Stimulated activated CD4-positive, alpha-beta T cell treated with anti-CD3 and anti-CD28 coated beads, Interleukin-2, amount 100 ng/mL, for 4 hours (primary cell): ENCODE data around the gene TXNDC5.
"Not testable (repeated sequence)": the region's sequence is repeated elsewhere in the genome, so short reads cannot be mapped to it uniquely, and the experiment has no call there.

ENCODE experiments used
- DNase-seq: peaks from one replicate; pipeline ENCODE4 v3.0.0-alpha.2; 2020; ENCODE audit warnings: low read depth

The TXNDC5 gene

GRCh38 chr6:7914311-7914710 lies 3.7 kb upstream of the TXNDC5 start:
- no peak for DNase-seq

- no peak for DNase-seq
Measured at GRCh38 chr6:7912736-7913517, 2.3 kb upstream of the TXNDC5 start.

- no peak for DNase-seq
Measured at GRCh38 chr6:7912024-7912423, 1.4 kb upstream of the TXNDC5 start.

- DNase-seq: no peak
Measured at GRCh38 chr6:7911345-7911725, 747 bp upstream of the TXNDC5 start.

GRCh38 chr6:7910298-7910653 lies 312 bp downstream of the TXNDC5 start:
- no peak for DNase-seq

- peak; percentile 29 for DNase-seq
Measured at GRCh38 chr6:7909323-7910276, 988 bp downstream of the TXNDC5 start.

GRCh38 chr6:7907159-7907558 lies 3.4 kb downstream of the TXNDC5 start:
- no peak for DNase-seq

GRCh38 chr6:7906741-7907140 lies 3.8 kb downstream of the TXNDC5 start:
- no peak for DNase-seq

- DNase-seq: no peak
Measured at GRCh38 chr6:7905416-7905815, 5.2 kb downstream of the TXNDC5 start.

- DNase-seq: no peak
Measured at GRCh38 chr6:7904654-7905319, 5.8 kb downstream of the TXNDC5 start.

GRCh38 chr6:7903673-7904072 lies 6.9 kb downstream of the TXNDC5 start:
- DNase-seq: no peak

GRCh38 chr6:7902867-7903266 lies 7.7 kb downstream of the TXNDC5 start:
- DNase-seq: no peak

GRCh38 chr6:7902221-7902620 lies 8.4 kb downstream of the TXNDC5 start:
- no peak for DNase-seq

- no peak for DNase-seq
Measured at GRCh38 chr6:7901780-7902179, 8.8 kb downstream of the TXNDC5 start.

GRCh38 chr6:7901056-7901455 lies 9.5 kb downstream of the TXNDC5 start:
- DNase-seq: no peak

- no peak for DNase-seq
Measured at GRCh38 chr6:7900621-7901020, 10.0 kb downstream of the TXNDC5 start.

GRCh38 chr6:7899889-7900213 lies 10.7 kb downstream of the TXNDC5 start:
- DNase-seq: no peak

GRCh38 chr6:7899101-7899888 lies 11.3 kb downstream of the TXNDC5 start:
- DNase-seq: no peak

- DNase-seq: not testable (repeated sequence)
Measured at GRCh38 chr6:7898193-7898586, 12.4 kb downstream of the TXNDC5 start.

- no peak for DNase-seq
Measured at GRCh38 chr6:7897461-7898192, 13.0 kb downstream of the TXNDC5 start.

- no peak for DNase-seq
Measured at GRCh38 chr6:7896465-7896987, 14.1 kb downstream of the TXNDC5 start.
